ENCODE data around the gene CLDN34. TPM values are rescaled to one million over a fixed set of nuclear protein-coding genes. Genes with fewer than 3 reads are reported as not detected.

Gene CLDN34
- total RNA-seq, 3 donors from 2014 or later: 0.49 TPM; not detected in 2

- no peak for DNase-seq
- H3K36me3 ChIP-seq (ENCODE audit: low read depth): no peaks in the 10 kb centered on the region
- no peak overlapping the region for H3K4me3 ChIP-seq
- intact Hi-C loops (cut with DNase I, micrococcal nuclease): no loop called here
- no peak for TF ChIP-seq CTCF (IDR thresholded peaks at IDR 0.05)
- no peaks in the 10 kb centered on the region for H3K4me1 ChIP-seq (ENCODE audit: low read depth)
- no peaks in the 10 kb centered on the region for H3K9me3 ChIP-seq
- ATAC-seq: no peak
These were observed 25.6 kb downstream of the CLDN34 start for GRCh38 chrX:9992724-9993123.

GRCh38 chrX:9995855-9996339 lies 28.7 kb downstream of the CLDN34 start:
- Histone ChIP-seq H3K9me3 (no peaks in the 10 kb centered on the region), H3K4me1 (ENCODE audit: low read depth) (no peaks in the 10 kb centered on the region), H3K36me3 (ENCODE audit: low read depth) (no peaks in the 10 kb centered on the region), H3K4me3 (no peak overlapping the region)
- peak; percentile 80 to 86 (median 83) for DNase-seq
- intact Hi-C loops (cut with DNase I, micrococcal nuclease): loop anchor here (5.0 kb wide), 1 partner anchor 121 kb away; no protein-coding TSS in a partner anchor
- TF ChIP-seq CTCF (IDR thresholded peaks at IDR 0.05): peak; percentile 73
- ATAC-seq: peak; percentile 98

GRCh38 chrX:9997041-9997440 lies 29.9 kb downstream of the CLDN34 start:
- no peak for TF ChIP-seq CTCF (IDR thresholded peaks at IDR 0.05)
- Histone ChIP-seq H3K4me1 (ENCODE audit: low read depth) (no peaks in the 10 kb centered on the region), H3K36me3 (ENCODE audit: low read depth) (no peaks in the 10 kb centered on the region), H3K9me3 (no peaks in the 10 kb centered on the region), H3K4me3 (no peak overlapping the region)
- DNase-seq: no peak
- intact Hi-C loops (cut with DNase I, micrococcal nuclease): loop anchor here (5.0 kb wide), 1 partner anchor 120 kb away; no protein-coding TSS in a partner anchor
- no peak for ATAC-seq

- intact Hi-C loops (cut with DNase I, micrococcal nuclease): loop anchor here (5.0 kb wide), 1 partner anchor 120 kb away; no protein-coding TSS in a partner anchor
- DNase-seq (no peak), ATAC-seq (no peak)
- H3K4me1 ChIP-seq (ENCODE audit: low read depth): no peaks in the 10 kb centered on the region
- H3K36me3 ChIP-seq (ENCODE audit: low read depth): no peaks in the 10 kb centered on the region
- TF ChIP-seq CTCF (IDR thresholded peaks at IDR 0.05): no peak
- H3K4me3 ChIP-seq: no peak overlapping the region
- H3K9me3 ChIP-seq: no peaks in the 10 kb centered on the region
These were observed 30.4 kb downstream of the CLDN34 start for GRCh38 chrX:9997524-9997923.

GRCh38 chrX:10001496-10001895 lies 34.3 kb downstream of the CLDN34 start:
- no peak for TF ChIP-seq CTCF (IDR thresholded peaks at IDR 0.05)
- intact Hi-C loops (cut with DNase I, micrococcal nuclease): no loop called here
- no peaks in the 10 kb centered on the region for H3K4me1 ChIP-seq (ENCODE audit: low read depth)

More at GRCh38 chrX:10001496-10001895, 34.3 kb downstream of the CLDN34 start:
- H3K36me3 ChIP-seq (ENCODE audit: low read depth): no peaks in the 10 kb centered on the region
- no peak overlapping the region for H3K4me3 ChIP-seq
- H3K9me3 ChIP-seq: no peaks in the 10 kb centered on the region
- ATAC-seq (no peak), DNase-seq (no peak)

All from mucosa of descending colon (tissue), 3 donors.